Pancreas (tissue), 10 donors: ENCODE results near the gene CTSF. TPM values are rescaled to one million over a fixed set of nuclear protein-coding genes. Genes with fewer than 3 reads are reported as not detected.

Source experiments
- ATAC-seq, 4 donors: fragments of 200-7000 bp; cut with Tn5 transposase; one replicate each; pipeline versions ENCODE4 v1.8.0 to v1.9.1; 2020; ENCODE audit warnings: mild to moderate bottlenecking in 4 of 4, moderate library complexity in 4 of 4
- DNase-seq, 6 donors: peaks; one replicate each; pipeline ENCODE4 v3.0.0-alpha.2; 2020
- FAIRE-seq: peaks from 2 replicates; lab custom pipeline; 2012; peaks lifted over from hg19 to GRCh38; lab: Jason Lieb, UNC
- H3K27ac ChIP-seq, 4 donors: fragments of 200-600 bp; sonication (generic); 1 replicate in 3 of 4; 2 replicates in 1 of 4; pipeline versions ENCODE4 v1.5.0 to v1.8.0; 2020
- H3K27me3 ChIP-seq, 4 donors: fragments of 200-600 bp; one replicate each; pipeline ENCODE4 v1.8.0; 2021
- H3K36me3 ChIP-seq, 3 donors: fragments of 200-600 bp; sonication (generic) in 1 of 3; one replicate each; pipeline versions ENCODE4 v1.5.0 to v1.8.0; 2020 to 2021
- H3K4me1 ChIP-seq, 3 donors: fragments of 200-600 bp; one replicate each; pipeline ENCODE4 v1.8.0; 2021
- H3K4me3 ChIP-seq, 4 donors: fragments of 200-600 bp; sonication (generic) in 2 of 4; one replicate each; pipeline versions ENCODE4 v1.5.0 to v1.8.0; 2020 to 2021
- H3K9me3 ChIP-seq, 4 donors: fragments of 200-600 bp; one replicate each; pipeline ENCODE4 v1.8.0; 2021
- WGBS, 2 donors: extraction: QIAGEN DNeasy Blood & Tissue Kit; methylation state at CpG; one replicate each; pipeline ENCODE4 v1.1.7; 2013; 5-methylcytosine and 5-hydroxymethylcytosine counted together
- intact Hi-C, 3 donors: fragments of 100-400 bp; cut with DNase I; formaldehyde crosslinking; loops; one replicate each; pipeline versions ENCODE4 v1.11.1 to v1.14.2; 2022
- polyA plus RNA-seq, 2 donors: library from polyadenylated mRNA; stranded (reverse); fragments of 200-250 nt; gene quantifications; one replicate each; pipeline ENCODE4 v1.2.3, GENCODE V29; 2013
- total RNA-seq, 6 donors: library from RNA; stranded (reverse); fragmentation: NEBNext Ultra II Directional in 4 of 6; extraction: Animal tissue kit (Norgen Biotek cat#: 25700) in 4 of 6; gene quantifications; one replicate each; pipeline versions ENCODE4 v1.2.1 to v1.2.4, GENCODE V29; 2021 to 2023
- TF ChIP-seq, protein P1 (sequence below), 4 donors: fragments of 200-600 bp; sonication (generic) in 3 of 4; IDR thresholded peaks; one replicate each; pipeline versions ENCODE4 v1.5.0 to v1.8.0; 2021; ENCODE audit warnings: antibody characterized with exemption in 4 of 4
- donor health status: healthy with polysubstance abuse.
- donor health status: DM: no; HTN: no; CAD: no; lungs with moderate emphysema.
- donor health status: DM: no; HTN: no; CAD: no.
- donor health status: control.
- donor health status: control.
- donor health status: Bipolar disorder and iron deficiency.
- donor health status: DM: yes; HTN: yes; CAD: no.
- donor health status: DM: no; HTN: no; CAD: no.
- donor health status: DM: no; HTN: no; CAD: no.
- donor health status: DM: yes; HTN: yes; CAD: no.

The CTSF gene
- total and polyA plus RNA-seq, 8 donors = 10.6 to 43.2 (median 19.9) TPM

DNA sequence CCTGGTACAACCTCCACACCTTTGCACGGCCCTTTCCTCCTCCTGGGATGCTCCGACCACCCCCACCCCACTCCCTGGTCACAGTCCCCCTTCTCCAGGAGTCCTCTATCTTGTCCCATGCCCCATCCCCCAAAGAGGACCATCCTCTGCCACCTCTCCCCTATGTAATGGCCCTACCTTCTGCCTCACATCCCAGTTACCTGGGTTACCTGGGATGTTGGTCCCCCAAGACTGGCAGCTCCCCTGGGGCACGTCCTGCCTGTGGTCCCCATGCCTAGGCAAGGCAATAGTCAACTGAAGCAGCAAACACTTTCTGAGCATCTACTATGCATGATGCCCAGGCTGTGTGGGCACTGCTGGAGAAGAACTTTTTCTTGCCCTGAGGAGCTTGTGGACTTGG lies 13.0 kb downstream of the CTSF start:
- Histone ChIP-seq H3K4me1 (peaks cover 0 to 5% (median 0%) of the 10 kb centered on the region in 3 donors), H3K4me3 (no peak overlapping the region), H3K9me3 (no peaks in the 10 kb centered on the region), H3K27me3 (no peaks in the 10 kb centered on the region), H3K27ac (no peak overlapping the region), H3K36me3 (no peaks in the 10 kb centered on the region)
- DNase-seq (peak in 1 of 6 donors; percentile 9), FAIRE-seq (no peak), ATAC-seq (no peak)
- TF ChIP-seq, protein P1, sequence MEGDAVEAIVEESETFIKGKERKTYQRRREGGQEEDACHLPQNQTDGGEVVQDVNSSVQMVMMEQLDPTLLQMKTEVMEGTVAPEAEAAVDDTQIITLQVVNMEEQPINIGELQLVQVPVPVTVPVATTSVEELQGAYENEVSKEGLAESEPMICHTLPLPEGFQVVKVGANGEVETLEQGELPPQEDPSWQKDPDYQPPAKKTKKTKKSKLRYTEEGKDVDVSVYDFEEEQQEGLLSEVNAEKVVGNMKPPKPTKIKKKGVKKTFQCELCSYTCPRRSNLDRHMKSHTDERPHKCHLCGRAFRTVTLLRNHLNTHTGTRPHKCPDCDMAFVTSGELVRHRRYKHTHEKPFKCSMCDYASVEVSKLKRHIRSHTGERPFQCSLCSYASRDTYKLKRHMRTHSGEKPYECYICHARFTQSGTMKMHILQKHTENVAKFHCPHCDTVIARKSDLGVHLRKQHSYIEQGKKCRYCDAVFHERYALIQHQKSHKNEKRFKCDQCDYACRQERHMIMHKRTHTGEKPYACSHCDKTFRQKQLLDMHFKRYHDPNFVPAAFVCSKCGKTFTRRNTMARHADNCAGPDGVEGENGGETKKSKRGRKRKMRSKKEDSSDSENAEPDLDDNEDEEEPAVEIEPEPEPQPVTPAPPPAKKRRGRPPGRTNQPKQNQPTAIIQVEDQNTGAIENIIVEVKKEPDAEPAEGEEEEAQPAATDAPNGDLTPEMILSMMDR (IDR thresholded peaks at IDR 0.05) = no peak
- intact Hi-C loops = no loop called here
- WGBS, 2 donors = 43 to 47% methylated on average over 3 of the region's 3 CpGs

DNA sequence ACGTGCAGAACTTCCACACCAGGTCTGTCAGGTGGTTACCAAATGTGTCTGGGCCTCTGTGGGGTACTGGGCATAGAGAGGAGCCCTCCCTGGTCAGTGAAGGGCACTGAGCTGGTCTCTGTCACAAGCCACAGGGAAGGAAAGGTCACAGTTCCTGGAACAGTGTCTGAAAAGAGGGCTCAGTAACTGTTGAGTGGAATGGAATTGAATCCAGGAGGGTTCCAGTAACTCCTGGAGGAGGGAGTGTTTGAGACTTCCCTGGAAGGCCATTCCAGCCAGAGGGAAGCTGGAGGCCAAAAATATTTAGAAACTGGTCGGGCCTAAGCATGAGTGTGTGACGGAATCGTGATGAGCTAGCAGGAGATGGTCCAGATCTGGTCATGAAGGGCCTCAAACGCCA lies 13.8 kb downstream of the CTSF start:
- Histone ChIP-seq H3K4me3 (no peak overlapping the region), H3K27ac (no peak overlapping the region), H3K4me1 (peaks cover 0 to 5% (median 0%) of the 10 kb centered on the region in 3 donors), H3K36me3 (no peaks in the 10 kb centered on the region), H3K9me3 (no peaks in the 10 kb centered on the region), H3K27me3 (no peaks in the 10 kb centered on the region)
- no peak for FAIRE-seq
- ATAC-seq = no peak
- intact Hi-C loops = no loop called here
- DNase-seq = no peak
- WGBS, 2 donors = 72 to 78% methylated on average over 5 of the region's 5 CpGs
- TF ChIP-seq, protein P1 (IDR thresholded peaks at IDR 0.05) = no peak

DNA sequence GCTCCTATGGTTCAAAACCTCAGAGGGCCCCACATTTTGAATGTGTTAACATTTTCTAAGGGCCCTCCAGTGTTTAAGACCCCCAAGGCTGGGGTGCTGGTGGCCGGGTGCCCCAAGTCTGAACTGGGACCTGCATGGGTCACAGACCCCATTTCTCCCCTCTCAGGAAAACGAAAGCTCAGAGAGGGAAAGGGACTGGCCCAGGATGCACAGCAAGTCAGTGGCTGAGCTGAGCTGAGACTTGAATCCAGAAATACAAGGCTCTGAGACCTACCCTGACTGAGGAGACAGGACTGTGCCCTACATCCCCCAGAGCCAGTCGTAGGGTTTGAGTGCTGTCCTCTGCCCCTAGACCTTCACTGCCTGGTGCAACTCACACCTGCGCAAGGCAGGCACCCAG lies 17.5 kb downstream of the CTSF start:
- intact Hi-C loops = no loop called here
- DNase-seq (no peak), FAIRE-seq (no peak), ATAC-seq (no peak)
- no peaks in the 10 kb centered on the region for H3K27me3 ChIP-seq
- no peak overlapping the region for H3K4me3 ChIP-seq
- no peaks in the 10 kb centered on the region for H3K36me3 ChIP-seq
- WGBS, 2 donors = 67 to 88% methylated on average over 4 of the region's 4 CpGs
- H3K4me1 ChIP-seq = no peaks in the 10 kb centered on the region
- H3K9me3 ChIP-seq = no peaks in the 10 kb centered on the region
- TF ChIP-seq, protein P1 (IDR thresholded peaks at IDR 0.05) = no peak
- H3K27ac ChIP-seq = no peak overlapping the region

DNA sequence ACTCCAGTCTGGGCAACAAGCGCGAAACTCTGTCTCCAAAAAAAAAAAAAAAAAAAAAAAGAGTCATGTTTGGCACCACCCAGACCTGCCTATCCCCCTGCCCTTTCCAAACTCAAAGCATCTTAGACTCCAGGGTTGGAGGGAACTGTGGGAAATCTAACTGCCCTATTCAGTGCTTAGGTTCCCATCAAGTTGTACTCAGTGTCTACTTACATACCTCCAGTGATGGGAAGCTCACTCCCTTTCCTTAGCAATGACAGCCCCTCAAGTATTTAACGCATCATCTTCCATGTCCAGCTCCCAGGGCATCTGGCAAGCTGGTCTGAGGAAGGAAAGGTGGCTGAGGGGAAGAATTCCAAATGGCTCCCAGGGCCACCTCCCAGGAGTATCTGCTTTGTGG lies 18.7 kb downstream of the CTSF start:
- intact Hi-C loops = no loop called here
- WGBS, 2 donors = 89 to 97% methylated on average over 3 of the region's 3 CpGs
- Histone ChIP-seq H3K9me3 (no peaks in the 10 kb centered on the region), H3K27ac (no peak overlapping the region), H3K4me3 (no peak overlapping the region), H3K27me3 (no peaks in the 10 kb centered on the region), H3K4me1 (peaks cover 0 to 7% (median 0%) of the 10 kb centered on the region in 3 donors), H3K36me3 (no peaks in the 10 kb centered on the region)
- DNase-seq (peak in 1 of 6 donors; percentile 3), ATAC-seq (no peak), FAIRE-seq (no peak)
- TF ChIP-seq, protein P1 (IDR thresholded peaks at IDR 0.05) = no peak

DNA sequence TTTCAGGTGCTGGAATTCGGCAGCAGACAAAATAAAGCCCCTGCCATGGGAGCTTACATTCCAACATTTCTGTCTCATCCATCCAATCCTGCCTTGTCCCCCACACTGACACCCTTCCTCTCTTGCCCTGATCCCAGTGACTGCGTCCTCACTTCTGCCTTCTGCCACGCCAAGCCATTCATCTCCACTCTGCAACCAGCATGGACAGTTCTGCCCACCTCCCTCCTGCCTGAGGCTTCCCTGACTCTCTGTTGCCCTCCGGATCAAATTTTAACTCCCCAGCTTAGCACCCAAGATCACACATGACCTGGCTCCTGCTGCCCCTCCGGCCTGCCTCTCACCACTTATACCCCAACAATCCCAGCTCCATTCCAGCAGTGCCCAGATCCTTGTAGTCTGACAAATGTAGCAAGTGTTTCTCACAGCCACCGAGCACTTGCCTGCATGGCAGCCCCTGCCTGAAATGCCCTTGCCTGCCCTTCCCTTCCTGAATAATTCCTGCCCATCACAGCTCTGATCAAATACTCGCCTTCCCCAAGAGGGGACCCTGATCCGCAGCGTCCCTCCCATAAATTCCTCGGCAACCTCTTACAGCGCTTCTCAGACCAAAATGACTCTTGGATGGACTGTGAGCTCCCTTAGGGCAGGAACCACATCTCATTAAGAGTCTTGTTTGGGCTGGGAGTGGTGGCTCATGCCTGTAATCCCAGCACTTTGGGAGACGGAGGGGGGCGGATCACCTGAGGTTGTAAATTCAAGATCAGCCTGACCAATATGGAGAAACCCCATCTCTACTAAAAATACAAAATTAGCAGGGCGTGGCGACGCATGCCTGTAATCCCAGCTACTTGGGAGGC lies 19.4 kb downstream of the CTSF start:
- no peaks in the 10 kb centered on the region for H3K9me3 ChIP-seq
- WGBS, 2 donors = 53 to 54% methylated on average over 16 of the region's 16 CpGs
- no peak overlapping the region for H3K4me3 ChIP-seq
- DNase-seq = peak in 1 of 6 donors; percentile 17
- TF ChIP-seq, protein P1 (IDR thresholded peaks at IDR 0.05) = no peak
- peaks cover 0 to 13% (median 0%) of the 10 kb centered on the region in 3 donors for H3K4me1 ChIP-seq
- no peaks in the 10 kb centered on the region for H3K36me3 ChIP-seq
- no peak overlapping the region for H3K27ac ChIP-seq
- no peak for ATAC-seq
- intact Hi-C loops = no loop called here
- FAIRE-seq = no peak
- no peaks in the 10 kb centered on the region for H3K27me3 ChIP-seq
